Placental pericyte (primary cell): ENCODE results near the gene SPATA16. TPM values are rescaled to one million over a fixed set of nuclear protein-coding genes. Genes with fewer than 3 reads are reported as not detected.

ENCODE experiments used
- total RNA-seq: library from RNA; depleted of rRNA; stranded (reverse); fragments of >200 nt; gene quantifications from 2 replicates; pipeline ENCODE4 v1.2.3, GENCODE V29; 2012

SPATA16 gene, protein sequence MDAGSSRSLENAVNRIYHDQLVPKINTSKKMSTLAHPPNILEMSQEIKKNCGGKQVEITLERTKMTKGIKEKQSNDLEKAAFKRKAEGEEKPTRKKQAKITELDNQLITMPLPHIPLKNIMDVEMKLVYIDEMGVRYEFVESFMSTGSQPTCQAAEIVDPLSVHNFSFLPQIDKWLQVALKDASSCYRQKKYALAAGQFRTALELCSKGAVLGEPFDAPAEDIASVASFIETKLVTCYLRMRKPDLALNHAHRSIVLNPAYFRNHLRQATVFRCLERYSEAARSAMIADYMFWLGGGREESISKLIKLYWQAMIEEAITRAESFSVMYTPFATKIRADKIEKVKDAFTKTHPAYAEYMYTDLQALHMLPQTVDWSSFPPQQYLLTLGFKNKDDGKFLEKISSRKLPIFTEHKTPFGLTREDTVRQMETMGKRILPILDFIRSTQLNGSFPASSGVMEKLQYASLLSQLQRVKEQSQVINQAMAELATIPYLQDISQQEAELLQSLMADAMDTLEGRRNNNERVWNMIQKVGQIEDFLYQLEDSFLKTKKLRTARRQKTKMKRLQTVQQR
- total RNA-seq, result not detected in 2 replicates

DNA sequence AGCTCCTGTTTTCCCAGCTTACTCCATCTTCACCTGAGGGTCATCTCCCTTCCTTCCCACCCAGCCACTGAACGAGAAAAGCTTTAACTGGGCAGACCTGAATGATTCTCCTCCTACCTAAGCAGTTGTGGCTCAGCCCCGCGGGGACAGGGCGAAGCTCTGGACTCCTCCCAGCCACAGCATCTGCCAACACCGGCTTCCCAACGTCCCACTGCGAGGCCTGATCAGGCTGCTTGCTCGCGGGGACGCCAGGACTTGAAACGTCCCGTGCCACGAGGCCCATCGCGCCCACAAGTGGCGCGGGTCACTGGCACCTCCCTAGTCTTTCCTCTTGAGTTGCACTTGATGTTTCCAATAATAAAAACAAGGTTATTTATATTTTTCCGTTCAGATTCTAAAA is at the start of gene SPATA16:
Gene SPATA16, minus strand, starts transcription at position 250 of the 400 bp plus-strand sequence. CDS start 23,504 bp downstream, outside the sequence.

